Testis (tissue), 2 donors: ENCODE data around the gene PTRH1.

Experiments
- CTCF ChIP-seq, 3 experiments: fragments of 450-650 bp in 2 of 3; fragments of 200-600 bp in 1 of 3; sonication (generic) in 1 of 3; IDR thresholded peaks; one replicate each; pipeline ENCODE4 v1.5.1; 2016 to 2019; ENCODE audit warnings: antibody characterized with exemption in 3 of 3, mild to moderate bottlenecking in 2 of 3, moderate library complexity in 1 of 3
- POLR2A ChIP-seq: fragments of 450-650 bp; IDR thresholded peaks from one replicate; pipeline ENCODE4 v1.6.1; 2017; ENCODE audit warnings: antibody characterized with exemption, mild to moderate bottlenecking, moderate library complexity

- TF ChIP-seq CTCF (IDR thresholded peaks at IDR 0.05) (no peak), POLR2A (no peak)
Measured at GRCh38 chr9:127664678-127665507, 50.6 kb downstream of the PTRH1 start.
